GM18951 (cell line): Measurements from ENCODE around the gene AMMECR1.
A peak's percentile ranks its signal among the peaks of the same experiment; 100 is the strongest.
"Not testable (repeated sequence)": the region's sequence is repeated elsewhere in the genome, so short reads cannot be mapped to it uniquely, and the experiment has no call there.

ENCODE experiments used
- POLR2A ChIP-seq: IDR thresholded peaks from 4 replicates; pipeline ENCODE4 v1.6.1; 2011; ENCODE audit warnings: mild to moderate bottlenecking; ENCODE audit not compliant: insufficient read length, insufficient read depth; ENCODE audit errors: extremely low read depth
- in situ Hi-C: fragments of 300-500 bp; cut with MboI; formaldehyde crosslinking; loops from one replicate; pipeline ENCODE4 v1.12.0; 2022; ENCODE audit warnings: low sequenced_read_pairs, mixed read lengths, inconsistent platforms; ENCODE audit not compliant: unreplicated experiment

The AMMECR1 gene

DNA sequence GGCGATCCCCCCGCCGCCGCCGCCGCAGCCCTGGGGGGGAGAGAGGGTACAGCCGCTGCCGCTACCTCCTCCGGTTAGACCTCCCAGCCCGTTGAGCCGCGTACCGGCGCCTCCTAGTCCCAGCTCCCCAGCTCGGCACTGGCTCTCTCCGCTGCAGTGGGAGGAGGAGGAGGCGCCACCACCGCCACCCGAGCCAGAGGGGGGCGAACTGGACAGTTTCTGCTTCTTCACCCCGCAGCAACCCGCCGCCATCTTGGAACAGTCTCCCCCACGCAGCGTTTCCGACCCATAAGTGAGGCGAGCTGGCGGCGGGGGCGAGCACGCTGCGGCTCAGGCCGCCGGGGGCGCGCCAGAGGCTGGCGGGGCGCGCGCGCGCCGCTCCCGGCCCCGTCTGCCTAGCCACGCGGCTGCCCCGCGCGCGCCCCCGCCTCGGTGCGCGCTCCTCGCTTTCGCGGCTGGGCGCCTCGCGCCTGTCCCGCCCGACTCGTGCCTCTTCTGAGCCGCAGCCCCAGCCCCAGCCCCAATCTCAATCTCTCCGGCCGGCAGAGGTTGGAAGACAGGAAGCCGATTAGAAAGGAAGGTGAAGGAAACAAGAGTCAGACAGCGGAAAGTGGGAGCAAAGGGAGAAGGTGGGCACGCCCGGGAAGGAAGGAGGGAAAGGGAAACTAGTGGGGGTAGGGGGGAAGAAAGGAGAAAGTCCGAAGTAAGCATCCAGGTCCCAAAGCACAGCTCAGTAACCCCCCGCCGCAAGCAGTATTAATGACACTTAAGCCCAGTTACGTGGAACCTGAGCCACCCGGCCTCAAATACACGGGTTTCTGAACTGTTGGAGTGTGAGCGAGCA lies at the start of gene AMMECR1:
AMMECR1 (minus strand) TSS at position 266 of the 844 bp plus-strand sequence; CDS start at position 252, 14 bp downstream.
- peak; percentile 82 for TF ChIP-seq POLR2A
- in situ Hi-C loops: no loop called here

GRCh38 chrX:110363244-110363643 lies 45.4 kb upstream of the AMMECR1 start:
- no peak for TF ChIP-seq POLR2A
- in situ Hi-C loops: no loop called here

GRCh38 chrX:110359273-110359672 lies 41.4 kb upstream of the AMMECR1 start:
- in situ Hi-C loops: no loop called here
- TF ChIP-seq POLR2A: no peak

- in situ Hi-C loops: no loop called here
- TF ChIP-seq POLR2A: no peak
Measured at GRCh38 chrX:110358548-110358947, 40.7 kb upstream of the AMMECR1 start, which contains the start of gene RTL9. RTL9 (plus strand) TSS chrX:110358848; CDS start chrX:110450618, 91,770 bp downstream.

GRCh38 chrX:110346681-110347080 lies 28.8 kb upstream of the AMMECR1 start:
- no peak for TF ChIP-seq POLR2A
- in situ Hi-C loops: no loop called here

DNA sequence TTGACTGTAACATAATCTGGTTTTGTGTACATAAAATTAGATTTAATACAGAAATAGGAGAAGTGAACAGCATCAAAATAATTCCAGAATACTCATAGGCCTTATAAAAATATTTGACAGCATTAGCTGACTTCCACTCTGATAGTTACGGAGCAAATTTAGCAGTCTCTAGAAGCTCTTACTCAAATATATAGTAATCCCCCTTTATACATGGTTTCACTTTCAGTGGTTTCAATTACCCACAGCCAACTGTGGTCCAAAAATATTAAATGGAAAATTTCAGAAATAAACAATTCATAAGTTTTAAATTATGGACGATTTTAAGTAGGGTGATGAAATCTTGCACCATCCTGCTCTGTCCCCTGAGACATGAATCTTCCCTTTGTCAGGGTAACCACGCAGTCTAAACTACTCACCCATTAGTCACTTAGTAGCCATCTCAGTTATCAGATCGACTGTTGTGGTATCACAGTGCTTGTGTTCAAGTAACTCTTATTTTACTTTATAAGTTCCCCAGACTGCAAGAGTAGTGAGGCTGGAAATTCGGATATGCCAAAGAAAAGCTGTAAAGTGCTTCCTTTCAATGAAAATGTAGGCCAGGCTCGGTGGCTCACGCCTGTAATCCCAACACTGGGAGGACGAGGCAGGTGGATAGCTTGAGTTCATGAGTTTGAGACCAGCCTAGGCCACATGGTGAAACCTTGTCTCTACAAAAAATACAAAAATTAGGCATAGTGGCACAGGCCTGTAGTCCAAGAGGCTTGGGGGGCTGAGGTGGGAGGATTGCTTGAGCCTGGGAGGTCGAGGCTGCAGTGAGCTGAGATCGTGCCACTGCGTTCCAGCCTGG lies 23.5 kb upstream of the AMMECR1 start:
- in situ Hi-C loops: no loop called here
- TF ChIP-seq POLR2A: no peak

GRCh38 chrX:110338935-110339334 lies 21.1 kb upstream of the AMMECR1 start:
- no peak for TF ChIP-seq POLR2A
- in situ Hi-C loops: no loop called here

DNA sequence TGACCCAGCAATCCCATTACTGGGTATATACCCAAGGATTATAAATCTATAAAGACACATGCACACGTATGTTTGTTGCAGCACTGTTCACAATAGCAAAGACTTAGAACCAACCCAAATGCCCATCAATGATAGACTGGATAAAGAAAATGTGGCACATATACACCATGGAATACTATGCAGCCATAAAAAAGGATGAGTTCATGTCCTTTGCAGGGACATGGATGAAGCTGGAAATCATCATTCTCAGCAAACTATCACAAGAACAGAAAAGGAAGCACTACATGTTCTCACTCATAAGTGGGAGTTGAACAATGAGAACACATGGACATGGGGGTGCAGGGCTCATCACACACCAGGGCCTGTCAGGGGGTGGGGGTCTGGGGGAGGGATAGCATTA lies 15.6 kb upstream of the AMMECR1 start:
- in situ Hi-C loops: not testable (repeated sequence)

DNA sequence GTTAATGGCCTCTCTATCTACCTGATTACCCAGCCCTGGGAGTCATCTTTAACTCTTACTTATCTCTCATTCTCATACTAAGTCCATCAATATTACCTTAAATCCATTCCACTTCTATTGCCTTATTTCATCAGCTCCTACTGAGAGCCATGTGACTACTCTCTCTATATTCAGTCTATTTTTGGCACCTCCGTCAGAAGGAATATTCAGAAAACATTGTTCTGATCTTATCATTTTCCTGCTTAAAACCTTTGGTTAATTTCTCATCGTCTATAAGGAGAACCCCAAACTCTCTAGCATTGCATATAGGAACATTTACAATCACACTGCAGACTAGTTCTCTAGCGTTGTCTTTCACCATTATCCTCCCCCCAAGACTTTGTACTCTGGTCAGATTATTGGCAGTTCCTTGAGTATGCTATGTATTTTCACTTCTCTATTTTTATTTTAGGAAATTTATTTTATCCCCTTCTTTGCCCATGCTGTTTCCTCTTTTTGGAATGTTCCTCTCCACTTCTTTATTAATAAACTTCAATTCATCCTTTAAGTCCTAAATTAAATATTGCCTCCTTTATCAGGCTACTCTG lies 13.7 kb upstream of the AMMECR1 start:
- in situ Hi-C loops: no loop called here
- no peak for TF ChIP-seq POLR2A

- in situ Hi-C loops: not testable (repeated sequence)
Measured at GRCh38 chrX:110328613-110329012, 10.7 kb upstream of the AMMECR1 start.

DNA sequence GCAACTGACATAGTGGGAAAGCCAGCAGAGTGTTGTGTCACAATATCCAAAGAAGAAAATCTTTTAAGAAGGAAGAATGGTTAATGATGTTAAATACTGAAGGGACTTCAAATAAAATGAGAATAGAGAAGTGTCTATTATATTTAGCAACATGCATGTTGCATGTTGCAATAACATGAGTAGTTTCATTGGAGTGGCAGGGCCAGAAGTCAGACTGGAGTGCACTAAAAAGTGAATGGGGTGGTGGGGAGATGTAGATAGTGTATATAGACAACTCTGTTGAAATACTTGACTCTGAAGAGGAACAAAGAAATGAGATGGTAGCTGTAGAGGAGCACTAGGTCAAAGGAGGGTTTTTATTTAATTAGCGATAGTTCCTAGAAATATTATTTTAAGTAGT lies 9.5 kb upstream of the AMMECR1 start:
- in situ Hi-C loops: no loop called here
- no peak for TF ChIP-seq POLR2A

DNA sequence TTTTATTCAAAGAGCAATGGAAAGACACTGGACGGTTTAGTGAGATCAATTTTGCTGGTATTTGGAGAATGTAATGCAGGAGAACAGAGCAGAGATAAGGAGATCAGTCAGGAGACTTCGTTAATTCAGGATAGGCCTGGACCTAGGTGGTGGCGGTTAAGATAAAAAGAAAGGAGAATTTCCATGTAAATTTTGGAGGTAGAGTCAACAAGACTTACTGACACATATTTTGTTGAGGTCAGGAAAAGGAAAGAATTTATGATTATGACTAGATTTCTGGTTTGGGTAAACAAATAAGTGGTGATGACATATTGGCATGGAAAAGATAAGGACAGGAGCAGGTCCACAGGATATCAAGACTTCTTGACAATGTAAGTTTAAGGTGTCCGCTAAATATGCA lies 8.8 kb upstream of the AMMECR1 start:
- in situ Hi-C loops: no loop called here

GRCh38 chrX:110322603-110323002 lies 4.7 kb upstream of the AMMECR1 start:
- in situ Hi-C loops: no loop called here
- TF ChIP-seq POLR2A: no peak

More for the DNA sequence above, 8.8 kb upstream of the AMMECR1 start:
- no peak for TF ChIP-seq POLR2A

DNA sequence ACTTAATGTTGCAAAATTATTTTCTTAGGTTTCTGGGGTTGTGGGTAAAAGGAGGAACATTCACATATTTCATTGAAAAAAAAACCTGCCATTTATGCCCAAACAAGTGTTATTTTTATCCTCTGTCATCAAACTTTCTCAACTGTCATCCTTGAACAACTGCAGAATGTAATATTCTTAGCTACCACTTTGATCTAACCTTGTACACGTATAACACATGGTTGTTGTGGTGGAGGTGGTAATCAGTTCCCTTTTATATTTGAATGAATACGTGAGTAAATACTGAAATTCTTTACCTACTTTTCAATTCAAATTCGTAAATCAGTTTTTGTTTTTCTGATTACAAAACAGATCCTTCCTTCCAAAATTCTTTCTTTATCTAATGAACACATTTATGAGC lies 3.8 kb upstream of the AMMECR1 start:
- in situ Hi-C loops: no loop called here
- no peak for TF ChIP-seq POLR2A

DNA sequence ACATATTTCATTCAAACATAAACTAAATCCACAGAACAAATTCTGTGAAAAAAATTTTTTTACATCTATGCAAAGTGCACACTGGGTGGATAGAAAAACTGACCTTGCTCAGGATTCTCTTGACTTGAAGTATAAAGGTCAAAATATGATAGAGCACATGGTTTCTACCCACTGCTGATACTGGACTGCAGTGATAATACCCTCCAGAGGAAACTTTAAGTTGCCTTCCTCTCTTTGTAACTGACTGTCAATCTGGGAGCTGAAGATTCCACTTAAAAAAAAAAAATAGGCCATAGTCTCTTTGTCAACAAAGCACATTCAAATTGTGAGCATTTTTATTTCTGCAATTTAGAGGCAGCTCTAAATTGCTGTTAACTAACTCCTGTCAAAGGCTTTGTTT lies 3.2 kb upstream of the AMMECR1 start:
- no peak for TF ChIP-seq POLR2A
- in situ Hi-C loops: no loop called here
